Stimulated activated CD4-positive, alpha-beta T cell treated with anti-CD3 and anti-CD28 coated beads, Interleukin-1b, Interleukin-23, amount 100 ng/mL, for 1 hour (primary cell): Measurements from ENCODE around the gene SEL1L3.
"Not testable (repeated sequence)": the region's sequence is repeated elsewhere in the genome, so short reads cannot be mapped to it uniquely, and the experiment has no call there.

Experiments
- DNase-seq, 2 donors: peaks; one replicate each; pipeline ENCODE4 v3.0.0-alpha.2; 2020; ENCODE audit warnings: low read depth in 2 of 2

Gene SEL1L3

DNA sequence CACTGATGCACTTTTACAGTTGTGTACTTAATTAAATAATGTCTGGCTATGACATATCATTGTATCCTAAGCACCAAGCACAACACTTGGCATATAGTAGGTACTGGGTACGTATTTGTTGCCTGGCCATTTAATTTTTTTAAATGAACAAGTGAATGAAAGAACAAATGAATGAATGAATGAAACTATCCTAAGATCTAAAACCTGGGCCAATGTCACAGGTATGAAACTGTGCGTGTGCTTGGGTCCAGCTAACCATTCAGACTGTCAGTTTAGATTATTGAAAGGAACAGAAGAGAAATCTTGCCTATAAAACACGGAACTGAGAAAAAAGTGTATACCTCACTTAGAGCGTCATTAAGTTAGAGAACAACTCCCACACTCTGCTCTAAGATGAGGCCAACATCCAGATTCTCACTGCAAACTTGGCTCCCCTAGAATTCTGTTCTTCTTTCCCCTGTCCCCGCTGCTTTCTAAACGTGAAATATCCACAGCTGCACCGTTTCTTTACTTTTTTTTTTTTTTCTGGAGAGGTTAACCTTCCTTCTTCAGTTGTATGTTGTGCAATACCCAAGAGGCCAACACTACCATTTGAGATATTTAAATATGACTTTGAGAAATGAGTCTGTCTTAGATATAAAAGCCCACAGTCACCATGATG, 17.3 kb upstream of the SEL1L3 start:
- DNase-seq = no peak

DNA sequence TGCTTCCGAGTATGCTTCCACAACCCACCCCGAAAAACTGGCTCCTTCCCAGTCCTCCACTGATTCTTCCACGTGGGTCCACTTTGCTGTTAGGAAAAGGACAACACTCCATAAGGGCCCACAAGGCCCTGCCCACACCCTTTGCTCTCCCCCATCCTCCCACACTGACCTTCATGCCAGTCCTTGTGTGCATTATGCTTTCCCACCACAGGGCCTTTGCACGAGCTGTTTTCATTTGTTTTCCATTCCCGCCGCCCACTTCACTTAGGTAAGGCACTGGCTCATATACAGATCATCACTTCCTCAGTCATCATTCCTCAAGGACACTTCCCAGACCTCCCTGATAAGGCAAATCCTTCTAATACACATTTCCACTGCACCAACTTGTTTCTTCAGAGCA, 16.8 kb upstream of the SEL1L3 start:
- DNase-seq = no peak

- DNase-seq = no peak
Observed at GRCh38 chr4:25879091-25879584, 16.4 kb upstream of the SEL1L3 start.

DNA sequence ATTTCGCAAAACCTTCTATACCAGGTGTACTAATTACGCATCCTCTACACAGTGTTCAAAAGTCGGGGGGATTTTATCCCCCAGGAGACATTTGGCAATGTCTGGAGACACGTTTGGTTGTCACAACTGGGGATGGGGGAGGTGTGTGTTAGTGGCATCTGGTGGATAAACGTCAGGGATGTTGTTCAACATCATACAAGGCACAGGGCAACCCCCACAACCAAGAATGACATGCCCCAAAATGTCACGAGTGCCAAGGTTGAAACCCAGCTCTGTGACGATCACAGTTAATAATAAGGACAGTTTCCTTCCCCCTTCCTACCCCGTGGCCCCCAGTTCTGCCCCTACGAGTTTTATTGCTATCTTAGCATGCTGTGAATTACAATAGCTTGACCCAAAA, 15.9 kb upstream of the SEL1L3 start:
- DNase-seq = no peak

- DNase-seq = no peak
Observed at GRCh38 chr4:25875281-25875745, 12.5 kb upstream of the SEL1L3 start.

GRCh38 chr4:25874655-25875054, 11.9 kb upstream of the SEL1L3 start:
- DNase-seq = no peak

DNA sequence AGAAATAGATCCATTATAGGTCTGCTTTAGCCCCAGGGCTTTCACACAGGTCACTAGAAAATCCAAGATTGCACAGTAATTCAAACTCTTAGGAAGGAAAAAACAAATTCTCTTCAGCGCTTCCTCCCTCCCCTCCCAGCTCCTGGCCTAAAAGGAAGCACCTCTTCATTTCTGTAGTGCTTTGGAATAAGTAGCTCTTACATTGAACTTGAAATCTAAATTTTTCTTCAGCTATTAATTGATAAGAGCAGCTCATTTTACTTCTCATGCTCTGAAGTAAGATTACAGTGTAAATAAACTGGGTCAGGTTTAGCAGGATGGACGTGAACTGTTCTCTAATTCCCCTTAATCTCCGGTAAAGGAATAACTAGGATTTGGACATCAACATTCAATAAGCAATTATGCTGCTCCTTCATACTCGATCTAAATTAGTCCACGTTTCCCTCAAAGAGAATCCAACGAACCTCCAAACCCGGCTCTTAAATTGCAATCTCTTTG, 10.9 kb upstream of the SEL1L3 start:
- DNase-seq = no peak

GRCh38 chr4:25872851-25873631, 10.3 kb upstream of the SEL1L3 start:
- DNase-seq = no peak

DNA sequence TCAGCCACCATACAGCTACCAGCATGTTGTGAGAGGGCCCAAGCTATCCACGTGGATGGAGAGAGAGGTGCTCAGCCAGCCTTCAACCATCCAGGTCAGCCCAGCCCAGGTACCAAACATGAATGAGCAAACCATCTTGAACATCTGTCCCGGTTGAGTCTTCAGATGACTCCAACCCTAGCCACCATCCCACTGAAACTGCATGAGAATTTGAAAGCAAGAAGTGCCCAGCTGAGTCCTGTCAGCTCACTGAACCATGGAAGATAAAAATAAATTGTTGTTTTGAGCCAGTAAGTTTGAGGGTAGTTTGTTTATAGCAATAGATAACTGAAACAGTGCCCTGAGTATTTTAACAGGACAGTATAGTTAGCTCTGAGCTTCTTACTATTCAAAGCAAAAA, 7.3 kb upstream of the SEL1L3 start:
- no peak for DNase-seq

DNA sequence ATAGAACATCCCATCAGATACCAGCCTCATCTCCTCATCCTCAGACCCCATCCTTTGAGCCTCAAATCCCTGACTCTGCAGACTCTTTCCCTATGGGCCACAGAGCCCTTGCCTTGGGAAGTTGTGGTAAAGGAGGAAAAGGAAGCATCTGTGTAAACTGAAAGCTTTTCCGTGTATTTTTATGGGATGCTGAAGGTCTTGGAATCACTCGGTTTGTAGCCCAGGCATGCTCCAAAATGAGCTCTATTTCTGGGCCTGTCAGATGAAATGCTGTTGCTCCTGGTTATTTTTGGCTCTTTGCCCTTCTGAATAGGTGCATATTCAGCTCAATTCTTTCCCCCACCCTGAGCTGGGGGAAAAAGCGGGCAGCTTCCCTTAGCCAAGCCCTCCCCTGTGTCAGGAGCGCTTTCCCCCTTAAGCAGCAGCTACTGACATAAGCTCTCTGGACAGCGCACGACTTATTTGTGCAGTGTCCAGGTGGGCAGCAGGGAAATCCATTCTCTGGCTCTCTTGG, 5.0 kb upstream of the SEL1L3 start:
- no peak for DNase-seq

GRCh38 chr4:25866401-25866800, 3.6 kb upstream of the SEL1L3 start:
- not testable (repeated sequence) for DNase-seq

DNA sequence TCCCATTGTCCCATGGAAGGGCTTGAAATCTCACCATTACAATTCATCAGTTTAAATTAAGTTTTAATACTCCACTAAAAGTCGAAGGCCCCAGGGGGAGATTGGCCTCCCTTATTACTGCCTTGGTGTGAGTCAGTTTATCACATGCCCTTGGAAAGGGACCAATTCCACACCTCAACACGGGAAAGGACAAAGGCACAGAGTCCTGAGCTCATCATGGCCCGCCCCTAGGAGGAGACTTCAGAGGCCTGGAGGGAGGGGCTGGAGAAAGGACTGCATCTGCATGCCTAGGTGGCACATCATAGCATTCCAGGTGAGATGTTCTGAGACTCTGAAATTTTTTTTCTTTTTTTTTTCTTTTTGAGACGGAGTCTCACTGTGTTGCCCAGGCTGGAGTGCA, 2.8 kb upstream of the SEL1L3 start:
- no peak for DNase-seq

- no peak for DNase-seq
Observed at GRCh38 chr4:25863831-25864418, 1.1 kb upstream of the SEL1L3 start.

GRCh38 chr4:25863347-25863784, 578 bp upstream of the SEL1L3 start:
- DNase-seq = no peak

DNA sequence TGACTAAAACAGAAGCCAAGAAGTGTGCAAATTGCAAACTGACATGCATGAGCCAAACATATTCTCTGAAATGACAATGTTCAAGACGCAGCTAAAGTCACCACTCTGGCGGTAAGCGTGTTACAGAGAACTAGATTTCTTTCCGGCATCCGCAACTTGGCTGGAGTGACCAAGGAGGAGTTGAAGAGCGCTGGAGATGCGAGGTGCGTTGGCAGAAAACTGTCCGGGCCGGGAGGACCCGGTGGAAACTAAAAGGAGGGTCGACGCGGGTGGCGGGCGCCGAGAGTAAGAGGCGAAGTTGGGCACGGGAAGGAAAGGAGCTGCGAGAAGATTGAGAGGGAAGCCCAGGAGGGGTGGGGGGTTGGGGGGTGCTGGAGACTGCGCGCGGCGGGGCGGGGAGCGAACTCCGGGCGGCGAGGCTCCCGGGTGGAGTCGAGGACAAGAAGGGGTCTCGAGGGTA, 807 bp downstream of the SEL1L3 start:
- no peak for DNase-seq

DNA sequence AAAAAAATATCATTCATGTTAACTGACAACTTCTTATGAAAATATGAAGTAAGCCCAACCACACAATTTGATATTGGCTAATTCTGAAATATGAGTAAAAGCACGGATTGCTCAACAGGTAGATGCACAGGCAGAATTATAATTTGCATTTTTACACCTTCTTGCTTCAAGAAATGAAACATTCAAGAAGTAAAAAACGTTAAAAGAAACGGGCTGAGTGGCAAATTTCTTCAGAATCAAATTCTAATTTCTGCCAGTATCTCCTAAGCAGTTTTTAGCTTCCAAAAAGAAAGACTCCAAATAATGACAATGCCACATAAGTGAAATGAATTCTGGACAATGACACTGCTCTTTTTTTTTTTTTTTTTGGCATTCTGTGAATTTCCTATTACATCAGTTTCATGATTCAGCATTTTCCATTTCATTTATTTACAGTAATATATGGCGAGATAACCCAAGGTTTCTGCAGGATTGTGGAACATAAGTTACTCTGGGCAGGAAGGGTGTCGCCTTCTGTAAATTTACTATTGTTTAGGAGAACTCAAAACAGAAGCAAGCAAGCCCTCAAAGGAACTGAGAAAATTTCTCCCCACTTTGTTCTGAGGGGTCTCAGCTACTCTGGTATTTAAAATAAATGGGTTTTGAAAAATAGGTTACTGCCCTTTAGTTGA, 1.4 kb downstream of the SEL1L3 start:
- DNase-seq = no peak

- DNase-seq = no peak
Observed at GRCh38 chr4:25860586-25861279, 2.1 kb downstream of the SEL1L3 start.

DNA sequence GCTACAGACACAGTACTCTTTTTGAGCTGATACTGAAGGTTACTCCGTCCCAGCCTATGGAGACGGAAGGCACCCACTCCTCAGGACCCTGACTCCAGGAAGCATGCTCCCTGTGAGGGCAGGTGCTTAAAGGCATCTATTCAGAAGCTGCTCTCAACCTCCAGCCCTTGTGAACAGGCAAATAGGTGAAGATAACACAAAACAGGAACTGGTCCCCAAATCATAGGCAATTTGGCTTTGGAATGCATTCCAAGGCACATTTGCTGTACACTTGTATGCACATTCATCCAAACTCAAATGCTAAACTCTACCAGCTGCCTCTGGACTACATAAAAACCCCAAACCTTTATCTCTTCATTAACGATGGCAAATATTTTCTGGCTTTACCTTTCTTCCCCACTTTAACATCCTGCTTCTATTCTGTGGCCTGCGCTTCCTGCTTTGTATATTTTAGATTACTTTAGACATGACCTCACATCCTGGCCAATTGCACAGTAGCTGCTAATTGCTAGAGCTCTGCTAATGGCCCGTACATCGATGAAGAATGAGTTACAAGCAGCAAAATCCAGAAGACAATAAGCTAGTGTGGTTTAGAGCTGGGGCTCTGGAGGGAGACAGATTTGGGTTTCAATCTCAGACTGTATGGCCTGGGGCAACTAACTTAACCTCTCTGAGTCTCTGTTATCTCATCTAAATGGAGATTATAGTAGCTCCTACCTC, 3.2 kb downstream of the SEL1L3 start:
- DNase-seq = no peak

DNA sequence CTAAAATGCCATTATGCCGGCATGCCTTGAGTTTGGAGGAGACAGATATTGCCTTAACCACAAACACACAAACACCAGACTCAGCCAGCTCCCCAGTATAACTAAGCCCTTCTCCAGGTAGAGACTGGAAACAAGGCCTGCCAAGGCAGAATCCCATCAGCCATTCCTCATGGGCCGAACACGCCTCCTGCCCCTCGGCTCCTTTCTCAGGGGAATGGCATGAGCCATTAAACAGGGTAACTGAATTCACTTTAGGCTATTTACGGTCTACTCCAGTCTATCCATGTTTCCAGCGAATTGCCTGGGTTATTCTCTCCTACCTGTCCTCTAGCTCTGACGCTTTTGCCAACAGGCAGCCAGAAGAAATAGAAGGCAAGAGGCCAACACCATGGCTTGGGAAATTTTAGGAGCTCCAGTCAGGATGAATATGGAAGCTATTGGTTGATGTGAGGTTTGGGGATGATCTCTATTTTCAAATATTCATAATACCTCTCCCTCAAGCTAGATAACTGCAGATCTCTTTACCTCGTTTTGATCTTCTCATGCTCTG, 4.9 kb downstream of the SEL1L3 start:
- no peak for DNase-seq

- DNase-seq = no peak
Observed at GRCh38 chr4:25857403-25857802, 5.4 kb downstream of the SEL1L3 start.
